Stimulated activated CD8-positive, alpha-beta memory T cell treated with anti-CD3 and anti-CD28 coated beads, Interleukin-2, amount 100 ng/mL, for 1 hour (primary cell): Measurements from ENCODE around the gene GPR68.
"Not testable (repeated sequence)": the region's sequence is repeated elsewhere in the genome, so short reads cannot be mapped to it uniquely, and the experiment has no call there.

Experiments used
- DNase-seq, 2 donors: peaks; one replicate each; pipeline ENCODE4 v3.0.0-alpha.2; 2020; ENCODE audit warnings: low read depth in 2 of 2

The GPR68 gene

DNA sequence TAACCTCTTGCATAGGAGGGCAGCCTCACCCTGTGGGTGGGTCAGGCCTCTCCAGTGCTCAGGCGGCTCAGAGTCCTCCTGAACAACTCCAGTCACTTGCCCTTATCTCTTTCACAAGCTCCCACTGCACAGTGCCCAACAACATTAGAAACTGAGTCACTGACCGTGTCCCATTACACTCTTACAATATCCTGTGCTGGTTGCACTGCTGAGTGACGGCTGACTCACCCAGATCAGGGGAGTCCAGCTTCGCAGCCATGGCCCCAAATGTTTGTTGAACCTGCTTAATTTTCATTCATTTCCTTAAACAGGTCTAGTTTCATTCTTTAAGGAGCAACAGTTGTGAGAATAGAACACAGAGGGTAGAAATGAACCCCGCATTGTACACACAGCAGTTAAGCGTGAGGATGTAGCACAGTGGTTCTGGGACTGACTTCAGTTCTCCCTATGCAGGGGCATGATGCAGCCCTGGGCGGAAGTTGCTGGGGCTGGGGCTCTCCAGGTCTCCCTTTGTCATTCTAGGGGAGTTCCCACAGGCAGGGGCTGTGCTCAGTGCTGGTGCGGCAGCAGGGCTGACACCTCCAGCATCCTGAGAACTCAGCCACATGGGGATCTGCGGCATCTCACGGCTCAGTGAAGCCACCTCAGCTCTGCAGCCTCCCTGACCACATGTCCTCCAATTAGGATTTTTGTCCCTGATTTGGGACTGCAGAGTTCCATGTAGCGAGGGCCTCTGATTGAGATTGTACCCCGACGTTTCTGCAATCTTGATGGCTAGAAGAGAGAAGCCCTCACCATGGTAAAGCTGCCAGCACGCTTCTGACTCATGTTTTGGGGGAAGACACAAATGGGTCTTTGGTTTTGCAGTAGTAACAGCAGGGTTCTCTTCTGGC, 16.1 kb downstream of the GPR68 start:
- peak; percentile 50 to 55 for DNase-seq

DNA sequence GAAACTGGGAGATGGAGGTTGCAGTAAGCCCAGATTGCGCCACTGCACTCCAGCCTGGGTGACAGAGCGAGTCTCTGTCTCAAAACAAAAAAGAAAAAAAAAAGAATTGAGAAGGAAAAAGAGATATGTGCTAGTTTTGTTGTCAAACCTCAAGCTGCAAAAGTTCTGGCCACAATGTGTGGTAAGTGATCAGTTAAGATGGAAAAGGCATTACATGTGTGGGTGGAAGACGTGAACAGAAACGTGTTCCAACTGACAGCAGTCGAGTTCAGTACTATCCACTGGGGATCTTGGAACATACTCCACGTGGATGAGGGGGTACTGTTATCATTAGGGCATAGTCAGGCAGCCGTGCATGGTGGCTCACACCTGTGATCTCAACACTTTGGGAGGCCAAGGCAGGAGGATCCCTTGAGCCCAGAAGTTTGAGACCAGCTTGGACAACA, 17.3 kb downstream of the GPR68 start:
- DNase-seq = no peak

DNA sequence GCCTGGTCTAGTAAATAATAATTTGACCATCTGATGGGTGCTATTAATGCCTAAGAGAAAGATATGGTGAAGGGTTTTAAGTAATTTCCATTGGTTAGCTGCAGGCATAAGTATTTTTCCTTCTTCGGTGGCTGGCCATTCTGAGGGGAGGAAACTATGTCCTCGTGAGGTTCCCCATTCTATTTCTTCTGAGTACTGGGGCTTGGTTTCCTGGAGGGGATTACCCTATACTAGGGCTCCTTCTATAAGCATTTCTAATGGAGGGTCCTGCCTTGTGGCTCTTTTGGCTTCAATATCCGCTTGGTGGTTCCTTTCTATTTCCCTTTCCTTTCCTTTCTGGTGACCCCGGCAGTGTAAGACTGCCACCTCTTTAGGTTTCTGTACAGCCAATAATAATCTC, 18.1 kb downstream of the GPR68 start:
- not testable (repeated sequence) for DNase-seq

DNA sequence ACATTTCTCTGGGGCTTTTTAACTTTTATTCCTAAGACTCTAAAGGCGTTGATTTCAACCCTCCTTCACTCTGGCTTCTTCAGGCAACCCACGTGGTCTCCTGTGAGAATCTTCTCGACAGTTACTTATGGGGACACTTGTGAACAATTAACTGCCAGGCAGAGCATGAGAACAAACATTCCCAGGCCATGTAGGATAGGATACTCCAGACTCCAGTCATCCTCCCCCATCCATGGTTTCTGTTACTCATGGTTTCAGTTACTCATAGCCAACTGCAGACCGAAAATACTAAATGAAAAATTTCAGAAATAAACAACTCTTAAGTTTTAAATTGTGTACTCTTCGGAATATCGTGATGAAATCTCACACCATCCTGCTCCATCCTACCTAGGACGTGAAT, 19.5 kb downstream of the GPR68 start:
- no peak for DNase-seq

DNA sequence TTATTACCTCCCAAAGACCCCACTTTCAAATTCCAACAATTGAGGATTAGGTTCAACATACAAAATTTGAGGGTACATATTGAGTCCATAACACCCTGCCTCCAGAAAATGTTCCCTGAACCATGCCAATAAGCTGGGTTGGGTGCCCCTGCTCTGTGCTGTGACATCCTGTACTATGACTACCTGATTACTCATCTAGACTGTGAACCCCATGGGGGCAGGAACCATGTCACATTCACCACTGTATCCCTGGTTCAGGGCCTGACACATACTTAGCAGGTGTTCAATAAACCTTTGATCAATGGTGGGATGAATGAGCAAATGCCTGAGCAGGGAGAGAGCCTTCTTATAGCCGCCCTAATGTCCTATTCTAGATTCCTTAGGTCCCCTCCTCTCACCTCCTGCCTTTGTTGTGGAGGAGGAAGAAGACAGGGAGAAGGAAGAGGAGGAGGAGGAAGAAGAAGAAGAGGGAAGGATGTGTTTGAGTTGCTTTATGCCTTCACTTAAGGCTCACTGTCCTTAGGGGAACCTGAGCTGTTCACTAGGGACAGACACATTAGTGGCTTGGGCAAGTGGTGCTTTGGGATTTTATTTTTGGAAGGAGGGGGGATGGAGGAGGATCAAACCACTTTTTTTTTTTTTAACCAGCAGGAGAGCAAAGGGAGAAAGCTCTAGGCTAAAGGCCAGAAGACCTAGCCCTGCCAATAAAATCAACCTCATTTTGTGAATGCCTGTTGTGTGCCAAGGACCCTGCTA, 21.3 kb downstream of the GPR68 start:
- DNase-seq = no peak

DNA sequence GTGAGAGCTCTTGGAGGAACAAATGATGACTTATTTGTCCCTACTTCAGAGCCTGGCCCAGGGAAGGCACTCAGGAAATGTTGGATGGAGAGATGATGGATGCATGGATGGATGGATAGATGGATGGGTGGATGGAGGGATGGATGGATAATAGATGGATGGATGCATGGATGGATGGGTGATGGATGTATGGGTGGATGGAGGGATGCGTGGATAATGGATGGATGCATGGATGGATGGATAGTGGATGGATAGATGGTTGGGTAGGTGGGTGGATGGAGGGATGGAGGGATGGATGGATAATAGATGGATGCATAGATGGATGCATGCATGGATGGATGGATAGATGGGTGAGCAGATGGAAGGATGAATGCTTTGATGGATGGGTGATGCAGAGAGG, 23.2 kb downstream of the GPR68 start:
- no peak for DNase-seq

DNA sequence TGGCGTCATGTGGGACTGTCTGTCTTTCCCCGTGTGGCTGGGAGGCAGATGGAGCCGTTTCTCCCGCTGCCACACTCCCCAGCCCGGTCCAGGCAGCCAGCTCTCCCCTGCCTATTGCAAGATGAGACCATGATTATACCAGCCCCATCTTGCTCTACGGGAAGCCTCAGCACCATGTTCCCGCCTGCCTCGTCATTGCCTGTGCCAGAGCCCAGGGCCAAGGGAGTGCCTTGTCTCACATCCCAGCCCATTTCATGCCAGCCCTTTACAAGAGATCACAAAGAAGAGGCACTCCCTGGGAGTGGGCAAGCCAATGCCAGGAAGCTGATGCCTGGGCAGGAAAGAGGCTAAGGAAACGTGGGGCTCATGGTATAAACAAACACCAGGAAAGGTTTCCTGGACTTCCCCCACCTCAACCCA, 23.9 kb downstream of the GPR68 start:
- no peak for DNase-seq

DNA sequence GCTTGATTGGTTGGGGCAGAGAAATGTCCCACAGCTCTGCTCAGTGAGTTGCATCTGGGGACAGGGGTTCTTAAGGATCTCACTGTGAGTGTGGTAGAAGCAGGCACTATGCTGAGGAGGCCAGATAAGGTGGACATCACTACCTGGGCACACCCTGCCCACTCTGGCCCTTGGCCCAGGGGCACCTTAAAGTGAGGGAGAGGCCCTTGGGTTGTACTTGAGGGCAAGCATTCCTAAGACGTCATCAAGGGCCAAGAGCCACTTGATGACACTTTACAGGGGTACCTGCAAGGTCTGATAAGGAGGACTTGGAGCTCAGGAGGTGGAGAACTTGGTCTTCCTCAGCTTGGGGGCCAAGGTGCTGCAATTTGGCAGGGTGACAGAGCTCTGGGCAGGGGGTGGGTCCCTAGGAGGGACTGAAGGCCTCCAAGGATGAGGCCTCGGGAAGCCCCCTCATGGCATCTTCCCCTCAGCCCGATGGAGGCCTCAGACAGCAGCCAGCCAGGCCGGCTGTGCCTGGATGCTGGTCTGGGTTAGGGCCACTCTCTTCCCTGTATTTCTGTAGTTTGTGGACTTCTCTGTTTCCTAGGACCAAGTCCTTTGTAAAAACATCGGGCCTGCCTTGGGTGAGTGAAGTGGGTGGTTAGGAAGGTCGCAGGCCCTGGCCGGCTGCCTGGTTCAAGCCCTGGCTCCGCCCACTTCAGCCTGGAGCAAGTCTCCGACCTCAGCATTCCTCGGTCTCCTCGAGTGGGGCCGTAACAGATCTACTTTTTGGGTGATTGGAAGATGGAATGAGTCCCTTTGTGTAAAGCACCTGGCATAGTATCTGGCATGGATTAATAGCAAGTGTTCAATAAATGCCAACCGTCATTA, 24.8 kb downstream of the GPR68 start:
- no peak for DNase-seq

DNA sequence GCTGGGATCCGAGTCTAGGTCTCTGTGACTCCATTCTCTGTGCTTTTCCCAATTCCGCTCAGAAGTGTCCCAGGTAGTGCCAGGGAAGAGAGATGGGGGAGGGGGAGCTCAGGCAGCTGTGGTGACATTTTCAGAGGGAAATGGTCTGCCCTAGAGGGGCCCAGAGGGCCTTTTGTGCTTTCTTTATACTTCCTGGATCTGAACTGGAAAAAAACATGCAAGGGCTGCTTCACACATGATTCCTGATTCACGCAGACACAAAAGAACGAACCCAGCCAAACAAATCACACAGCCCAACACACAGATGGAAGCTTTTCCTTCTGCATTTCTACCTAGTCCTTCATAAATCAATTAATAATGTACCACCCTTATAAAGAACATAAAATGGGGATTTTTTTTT, 26.5 kb downstream of the GPR68 start:
- DNase-seq = no peak

DNA sequence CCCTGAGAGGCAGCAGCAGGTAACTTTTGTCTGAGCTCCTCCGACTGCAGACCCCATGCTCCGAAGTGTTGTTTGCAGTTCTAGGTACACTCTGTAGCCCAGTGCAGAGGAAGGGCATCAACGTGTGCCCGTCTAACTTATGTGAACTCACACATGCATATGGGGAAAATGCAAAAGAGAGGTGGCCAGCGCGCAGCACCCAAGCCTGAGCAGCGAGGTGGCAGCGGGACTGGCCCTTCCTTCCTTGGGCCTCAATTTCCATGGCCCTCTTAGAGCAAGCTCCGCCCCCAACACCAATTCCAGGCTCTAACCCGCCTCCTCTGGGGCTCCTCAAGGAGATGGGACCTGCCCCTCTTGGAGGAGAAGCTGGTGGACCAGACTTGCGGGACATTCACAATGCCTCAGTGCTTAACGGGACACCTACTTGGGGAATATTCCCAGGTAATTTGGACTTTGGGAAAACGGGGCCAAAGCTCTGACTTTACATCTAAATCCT, 27.7 kb downstream of the GPR68 start:
- DNase-seq = no peak

DNA sequence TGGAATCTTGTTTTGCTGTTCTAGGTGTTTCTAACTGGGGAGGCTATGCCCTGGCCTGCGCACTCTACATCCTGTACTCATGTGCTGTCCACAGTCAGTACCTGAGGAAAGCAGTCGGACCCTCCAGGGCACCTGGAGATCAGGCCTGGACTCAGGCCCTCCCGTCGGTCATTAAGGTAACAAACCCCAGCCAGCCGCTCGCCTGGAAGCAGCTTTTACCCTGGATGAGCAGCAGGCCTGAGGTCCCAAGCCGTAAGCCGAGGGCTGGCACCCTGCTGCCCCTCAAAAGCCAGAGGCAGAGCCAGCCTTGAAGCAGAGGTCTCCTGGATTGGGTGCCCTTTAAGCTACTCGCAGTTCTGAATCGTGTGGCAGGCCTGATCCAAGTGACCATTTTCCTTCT, 29.1 kb downstream of the GPR68 start:
- no peak for DNase-seq

DNA sequence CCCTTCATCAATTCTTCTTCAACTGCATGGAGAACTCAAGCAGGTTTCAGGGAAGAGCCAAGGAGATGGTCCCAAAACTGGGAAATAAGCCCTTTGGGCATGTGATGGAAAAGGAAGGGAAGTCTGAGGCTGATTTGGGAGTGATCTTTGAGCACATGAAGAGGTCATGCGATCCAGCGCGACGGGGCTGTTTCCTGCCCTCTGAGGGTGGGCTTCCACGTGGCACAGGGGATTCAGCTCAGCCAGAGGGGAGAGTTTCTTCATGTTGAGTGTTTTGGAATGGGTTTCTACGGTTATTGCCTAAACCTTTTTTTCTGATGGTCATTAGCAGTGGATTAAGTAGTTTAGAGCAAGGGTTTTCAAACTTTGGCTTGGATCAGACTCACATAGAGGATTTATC, 30.2 kb downstream of the GPR68 start:
- DNase-seq = no peak

DNA sequence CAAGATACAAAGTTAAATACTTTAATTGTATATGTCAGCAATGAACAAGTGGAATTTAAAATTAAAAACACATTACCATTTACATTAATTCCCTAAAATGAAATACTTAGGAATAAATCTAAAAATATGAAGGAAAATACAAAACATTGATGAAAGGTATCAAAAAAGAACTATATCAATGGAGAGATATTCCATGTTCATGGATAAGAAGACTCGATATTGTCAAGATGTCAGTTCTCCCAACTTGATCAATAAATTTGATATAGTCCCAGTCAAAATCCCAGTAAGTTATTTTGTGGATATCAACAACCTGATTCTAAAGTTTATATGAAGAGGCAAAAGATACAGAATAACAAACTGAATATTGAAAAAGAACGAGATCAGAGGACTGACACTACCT, 33.5 kb downstream of the GPR68 start:
- no peak for DNase-seq

DNA sequence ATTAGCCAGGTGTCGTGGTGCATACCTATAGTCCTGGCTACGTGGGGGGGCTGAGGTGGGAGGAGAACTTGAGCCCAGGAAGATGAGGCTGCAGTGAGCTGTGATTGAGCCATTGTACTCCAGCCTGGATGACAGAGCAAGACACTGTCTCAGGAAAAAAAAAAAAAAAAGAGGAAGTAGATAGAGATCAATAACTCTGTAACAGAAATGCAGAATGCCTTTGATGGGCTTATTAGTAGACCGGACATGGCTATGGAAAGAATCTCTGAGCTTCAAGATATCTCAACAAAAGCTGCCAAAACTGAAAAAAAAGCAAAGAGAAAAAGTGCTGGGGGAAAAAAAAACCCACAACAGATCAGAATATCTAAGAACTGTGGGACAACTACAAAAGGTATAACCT, 37.5 kb downstream of the GPR68 start:
- DNase-seq = no peak

DNA sequence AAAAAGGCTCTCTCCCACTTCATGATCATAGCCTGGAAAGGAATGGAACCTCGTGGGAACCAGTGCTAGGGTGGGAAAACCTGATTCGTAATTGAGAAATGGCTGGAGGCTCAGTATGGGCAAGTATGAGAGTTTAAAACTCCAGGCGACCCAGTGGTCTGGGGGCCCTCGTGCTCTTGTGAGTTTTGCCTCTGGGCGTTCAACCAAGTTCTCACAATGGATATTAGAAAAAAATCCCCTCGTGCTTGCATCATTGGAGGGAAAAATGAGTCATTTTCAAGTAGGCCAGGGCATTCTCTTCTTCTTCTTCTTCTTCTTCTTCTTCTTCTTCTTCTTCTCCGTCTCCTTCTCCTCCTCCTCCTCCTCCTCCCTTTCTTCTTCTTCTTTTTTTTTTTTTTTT, 39.0 kb downstream of the GPR68 start:
- DNase-seq = no peak

DNA sequence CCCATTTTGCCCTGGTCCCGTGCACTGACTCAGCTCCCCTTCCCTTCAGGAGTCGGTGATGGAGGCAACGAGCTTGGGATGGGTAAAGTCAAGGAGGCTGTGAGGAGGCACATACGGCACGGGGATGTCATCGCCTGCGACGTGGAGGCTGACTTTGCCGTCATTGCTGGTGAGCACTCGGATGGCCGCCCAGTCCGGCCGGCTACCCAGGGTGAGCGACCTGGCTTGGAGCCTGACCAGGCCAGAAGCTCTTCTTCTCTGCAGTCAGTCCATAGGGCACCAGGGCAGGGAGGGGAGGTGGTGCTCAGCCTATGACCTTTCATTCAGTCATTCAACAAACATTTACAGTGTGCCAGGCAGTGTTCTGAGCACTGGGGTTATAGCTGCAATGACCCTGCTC, 39.8 kb downstream of the GPR68 start:
- DNase-seq = no peak

DNA sequence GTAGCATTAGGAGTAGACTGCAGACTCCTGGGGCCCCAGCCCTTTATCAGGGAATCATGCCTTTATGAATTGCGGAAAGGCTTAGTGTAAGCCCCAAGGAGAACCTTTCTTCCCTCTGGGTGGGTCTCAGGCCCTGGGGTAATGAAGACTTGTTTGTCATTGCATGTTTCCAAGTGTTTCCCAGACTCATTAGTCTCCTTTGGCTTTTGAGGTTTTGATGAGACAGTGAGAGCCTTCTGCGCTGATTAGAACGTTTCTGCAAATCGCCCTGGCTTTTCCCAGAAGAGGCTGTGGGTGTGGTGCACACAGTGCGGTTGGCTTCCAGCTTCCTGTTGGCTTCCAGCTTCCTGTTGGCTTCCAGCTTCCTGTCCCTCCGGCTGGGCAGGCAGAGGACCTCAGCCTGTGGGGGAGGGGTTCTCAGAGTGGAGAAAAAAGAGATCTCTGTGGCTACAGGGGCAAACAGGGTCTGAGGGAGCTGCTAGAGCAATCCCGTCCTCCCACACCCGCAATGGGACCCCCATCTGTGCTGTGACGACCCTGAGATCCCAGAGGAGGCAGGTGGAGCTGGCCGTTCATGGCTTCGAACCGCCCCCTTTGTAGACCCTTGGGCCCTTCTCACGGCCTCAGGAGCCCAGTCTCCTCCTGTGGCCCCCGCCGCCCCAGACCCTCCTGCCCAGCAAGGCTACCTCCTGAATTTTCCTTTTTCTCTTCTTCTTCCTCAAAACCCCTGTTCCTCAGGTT, 42.1 kb downstream of the GPR68 start:
- DNase-seq = no peak

DNA sequence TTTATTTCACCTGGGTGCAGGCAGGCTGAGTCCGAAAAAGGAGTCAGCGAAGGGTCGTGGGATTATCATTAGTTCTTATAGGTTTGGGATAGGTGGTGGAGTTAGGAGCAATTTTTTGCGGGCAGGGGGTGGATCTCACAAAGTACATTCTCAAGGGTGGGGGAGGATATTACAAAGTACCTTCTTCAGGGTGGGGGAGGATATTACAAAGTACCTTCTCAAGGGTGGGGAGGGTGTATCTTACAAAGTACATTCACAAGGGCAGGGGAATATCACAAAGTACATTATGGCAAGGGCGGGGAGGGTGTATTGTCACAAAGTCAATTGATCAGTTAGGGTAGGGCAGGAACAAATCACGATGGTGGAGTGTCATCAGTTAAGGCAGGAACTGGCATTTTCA, 43.7 kb downstream of the GPR68 start:
- DNase-seq = not testable (repeated sequence)

DNA sequence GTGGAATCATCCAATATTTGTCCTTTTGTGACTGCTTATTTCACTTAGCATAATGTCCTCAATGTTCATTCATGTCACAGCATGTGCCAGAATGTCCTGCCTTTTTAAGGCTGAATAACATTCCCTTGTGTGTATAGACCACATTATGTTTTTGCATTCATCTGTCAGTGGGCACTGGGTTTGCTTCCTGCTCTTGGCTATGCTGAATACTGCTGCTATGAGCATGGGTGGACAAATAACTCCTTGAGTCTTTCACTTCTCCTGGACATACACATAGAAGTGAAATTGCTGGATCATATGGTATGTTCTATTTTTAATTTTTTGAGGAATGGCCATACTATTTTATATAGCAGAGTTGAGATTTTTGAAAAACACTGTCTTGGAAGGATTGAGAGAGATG, 46.9 kb downstream of the GPR68 start:
- no peak for DNase-seq

DNA sequence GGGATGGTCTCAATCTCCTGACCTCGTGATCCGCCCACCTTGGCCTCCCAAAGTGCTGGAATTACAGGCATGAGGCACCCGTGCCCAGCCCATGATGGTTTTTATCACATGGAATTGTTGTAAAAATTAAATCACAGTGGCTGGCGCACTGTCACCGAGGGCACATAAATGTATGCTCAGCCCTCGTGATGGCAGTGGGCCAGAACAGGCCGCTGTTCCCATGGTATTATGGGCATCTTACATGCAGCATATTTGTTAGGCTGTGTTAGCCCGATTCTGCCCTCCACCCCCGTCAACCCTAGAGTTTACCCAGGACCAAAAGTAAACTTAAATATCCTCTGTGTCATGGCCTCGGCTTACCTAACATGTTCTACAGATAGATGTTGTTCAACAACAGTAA, 48.6 kb downstream of the GPR68 start:
- DNase-seq = no peak

DNA sequence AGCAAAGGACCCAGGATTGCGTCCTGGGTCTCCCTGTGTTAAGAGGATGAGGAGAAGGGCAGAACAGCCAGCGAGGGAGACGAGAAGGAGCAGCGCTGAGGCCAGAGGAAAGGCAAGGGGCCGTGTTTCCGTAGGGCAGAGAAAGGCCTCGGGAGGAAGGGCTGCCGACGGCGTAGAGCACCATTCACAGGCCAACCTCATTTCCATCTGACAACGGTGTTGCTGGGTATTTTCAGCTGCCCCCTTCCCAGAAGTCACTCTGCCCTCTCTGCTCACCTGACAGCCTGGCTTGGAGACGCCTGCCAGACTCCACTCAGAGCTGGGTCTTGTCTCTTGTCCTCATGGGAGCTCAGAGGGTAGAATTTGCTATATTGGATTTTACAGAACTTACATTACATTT, 51.4 kb downstream of the GPR68 start:
- no peak for DNase-seq
